Thyroid gland (tissue), 4 donors: ENCODE data around the gene GAS5. TPM values are rescaled to one million over a fixed set of nuclear protein-coding genes. Genes with fewer than 3 reads are reported as not detected.

ENCODE experiments used
- DNase-seq, 2 donors: peaks; one replicate each; pipeline ENCODE4 v3.0.0-alpha.2; 2019
- H3K27ac ChIP-seq, 3 donors: fragments of 200-600 bp; sonication (generic); 1 replicate in 2 of 3; 2 replicates in 1 of 3; pipeline ENCODE4 v1.5.1; 2016 to 2019; ENCODE audit warnings: mild to moderate bottlenecking in 1 of 3, moderate library complexity in 1 of 3
- H3K27me3 ChIP-seq: fragments of 200-600 bp; sonication (generic); one replicate; pipeline ENCODE4 v1.5.1; 2019
- H3K36me3 ChIP-seq, 2 donors: fragments of 200-600 bp; sonication (generic); one replicate each; pipeline ENCODE4 v1.5.1; 2016 to 2019
- H3K4me1 ChIP-seq, 2 donors: fragments of 200-600 bp; sonication (generic); one replicate each; pipeline ENCODE4 v1.5.1; 2017 to 2019
- H3K4me3 ChIP-seq, 3 donors: fragments of 200-600 bp; sonication (generic); replicated peaks in 1 of 3; 1 replicate in 2 of 3; 2 replicates in 1 of 3; pipeline ENCODE4 v1.5.1; 2016; ENCODE audit warnings: mild to moderate bottlenecking in 1 of 3
- H3K9me3 ChIP-seq: fragments of 200-600 bp; sonication (generic); one replicate; pipeline ENCODE4 v1.5.1; 2017
- POLR2A ChIP-seq, 2 donors: fragments of 450-650 bp; IDR thresholded peaks; one replicate each; pipeline ENCODE4 v1.6.1; 2017; ENCODE audit warnings: antibody characterized with exemption in 2 of 2, mild to moderate bottlenecking in 2 of 2, moderate library complexity in 1 of 2
- WGBS, 2 donors: methylation state at CpG; one replicate each; pipeline ENCODE4 v1.1.5; 2017; 5-methylcytosine and 5-hydroxymethylcytosine counted together
- intact Hi-C: fragments of 100-400 bp; cut with DNase I; formaldehyde crosslinking; loops from one replicate; pipeline ENCODE4 v1.15.1; 2023
- total RNA-seq, 4 donors: library from RNA; depleted of rRNA; stranded (reverse); fragments of >200 nt; gene quantifications; one replicate each; pipeline ENCODE4 v1.2.3, GENCODE V29; 2016
- TF ChIP-seq, protein P1 (sequence below), 6 experiments: fragments of 200-600 bp in 3 of 6; fragments of 450-650 bp in 3 of 6; sonication (generic) in 3 of 6; IDR thresholded peaks; one replicate each; pipeline ENCODE4 v1.5.1; 2016 to 2019; ENCODE audit warnings: antibody characterized with exemption in 6 of 6, mild to moderate bottlenecking in 2 of 6, inconsistent platforms in 1 of 6, moderate library complexity in 1 of 6

The GAS5 gene
- total RNA-seq, 4 donors from 2014 or later: 162 to 625 (median 223) TPM

- no peak overlapping the region for H3K4me3 ChIP-seq
- no peaks in the 10 kb centered on the region for H3K27me3 ChIP-seq
- no peak for TF ChIP-seq POLR2A (IDR thresholded peaks at IDR 0.05)
- TF ChIP-seq, protein P1, sequence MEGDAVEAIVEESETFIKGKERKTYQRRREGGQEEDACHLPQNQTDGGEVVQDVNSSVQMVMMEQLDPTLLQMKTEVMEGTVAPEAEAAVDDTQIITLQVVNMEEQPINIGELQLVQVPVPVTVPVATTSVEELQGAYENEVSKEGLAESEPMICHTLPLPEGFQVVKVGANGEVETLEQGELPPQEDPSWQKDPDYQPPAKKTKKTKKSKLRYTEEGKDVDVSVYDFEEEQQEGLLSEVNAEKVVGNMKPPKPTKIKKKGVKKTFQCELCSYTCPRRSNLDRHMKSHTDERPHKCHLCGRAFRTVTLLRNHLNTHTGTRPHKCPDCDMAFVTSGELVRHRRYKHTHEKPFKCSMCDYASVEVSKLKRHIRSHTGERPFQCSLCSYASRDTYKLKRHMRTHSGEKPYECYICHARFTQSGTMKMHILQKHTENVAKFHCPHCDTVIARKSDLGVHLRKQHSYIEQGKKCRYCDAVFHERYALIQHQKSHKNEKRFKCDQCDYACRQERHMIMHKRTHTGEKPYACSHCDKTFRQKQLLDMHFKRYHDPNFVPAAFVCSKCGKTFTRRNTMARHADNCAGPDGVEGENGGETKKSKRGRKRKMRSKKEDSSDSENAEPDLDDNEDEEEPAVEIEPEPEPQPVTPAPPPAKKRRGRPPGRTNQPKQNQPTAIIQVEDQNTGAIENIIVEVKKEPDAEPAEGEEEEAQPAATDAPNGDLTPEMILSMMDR (IDR thresholded peaks at IDR 0.05): no peak
- WGBS, 2 donors: 91 to 95% methylated on average over 3 of the region's 3 CpGs
- intact Hi-C loops: no loop called here
- H3K36me3 ChIP-seq: no peaks in the 10 kb centered on the region
- DNase-seq: no peak
- H3K4me1 ChIP-seq: peaks cover 0 to 6% of the 10 kb centered on the region in 2 donors
- H3K9me3 ChIP-seq: no peaks in the 10 kb centered on the region
- H3K27ac ChIP-seq: no peak overlapping the region
These were observed 45.3 kb upstream of the GAS5 start for GRCh38 chr1:173913111-173913510.

DNA sequence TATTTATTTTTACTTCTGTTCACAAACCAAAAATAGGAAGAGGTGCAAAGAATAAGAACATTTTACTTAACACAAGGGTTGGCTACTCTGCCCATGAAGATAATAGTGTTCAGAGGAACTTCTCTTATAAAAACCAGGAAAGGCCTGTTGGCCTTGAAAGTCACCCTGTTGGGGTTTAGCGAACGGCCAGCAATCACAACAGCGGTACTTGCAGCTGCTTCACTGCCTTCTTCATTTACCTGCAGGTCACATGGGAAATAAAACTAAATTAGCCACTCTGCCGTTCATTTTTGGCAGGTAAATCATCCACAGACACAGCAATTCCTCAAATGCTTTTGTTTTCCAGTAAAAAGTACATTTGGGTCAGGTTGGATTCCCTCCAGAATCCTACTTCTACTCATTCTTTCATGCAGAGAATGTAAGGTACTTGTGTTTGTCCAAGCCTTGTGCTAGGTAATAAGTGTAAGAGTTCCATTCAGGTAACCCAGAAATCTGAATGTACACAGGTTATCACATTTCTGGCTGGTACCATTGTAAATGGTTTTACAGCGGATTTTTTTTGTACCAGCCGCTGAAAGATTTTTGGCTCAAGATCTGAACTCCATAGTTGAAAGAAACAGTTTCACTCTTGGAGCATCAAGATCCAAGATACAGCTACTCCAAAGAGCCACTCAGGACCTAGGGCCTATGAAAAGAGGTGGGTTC, 36.2 kb upstream of the GAS5 start:
- Histone ChIP-seq H3K4me3 (no peak overlapping the region), H3K27me3 (no peaks in the 10 kb centered on the region), H3K9me3 (no peaks in the 10 kb centered on the region), H3K27ac (peak overlapping the region; percentile 40 to 67 (median 52)), H3K4me1 (peaks cover 23 to 34% of the 10 kb centered on the region in 2 donors), H3K36me3 (no peaks in the 10 kb centered on the region)
- DNase-seq: peak; percentile 65 to 70
- TF ChIP-seq POLR2A (IDR thresholded peaks at IDR 0.05): no peak
- TF ChIP-seq, protein P1 (IDR thresholded peaks at IDR 0.05): no peak
- WGBS, 2 donors: 30 to 39% methylated on average over 6 of the region's 6 CpGs
- intact Hi-C loops: no loop called here

- 49 to 59% methylated on average over 3 of the region's 3 CpGs for WGBS, 2 donors
- H3K4me3 ChIP-seq: no peak overlapping the region
- no peak overlapping the region for H3K27ac ChIP-seq
- H3K9me3 ChIP-seq: no peaks in the 10 kb centered on the region
- no peaks in the 10 kb centered on the region for H3K27me3 ChIP-seq
- no peaks in the 10 kb centered on the region for H3K36me3 ChIP-seq
- peaks cover 19 to 25% of the 10 kb centered on the region in 2 donors for H3K4me1 ChIP-seq
- TF ChIP-seq, protein P1 (IDR thresholded peaks at IDR 0.05): no peak
- no peak for TF ChIP-seq POLR2A (IDR thresholded peaks at IDR 0.05)
- no peak for DNase-seq
- intact Hi-C loops: no loop called here
These were observed 33.2 kb upstream of the GAS5 start for GRCh38 chr1:173900992-173901391.

GRCh38 chr1:173900427-173900826, 32.6 kb upstream of the GAS5 start:
- no peak for DNase-seq
- Histone ChIP-seq H3K27ac (no peak overlapping the region), H3K4me3 (no peak overlapping the region), H3K36me3 (no peaks in the 10 kb centered on the region), H3K4me1 (peaks cover 19 to 25% of the 10 kb centered on the region in 2 donors), H3K9me3 (no peaks in the 10 kb centered on the region), H3K27me3 (no peaks in the 10 kb centered on the region)
- TF ChIP-seq, protein P1 (IDR thresholded peaks at IDR 0.05): no peak
- no peak for TF ChIP-seq POLR2A (IDR thresholded peaks at IDR 0.05)
- WGBS, 2 donors: 41 to 49% methylated on average over 2 of the region's 2 CpGs
- intact Hi-C loops: no loop called here

DNA sequence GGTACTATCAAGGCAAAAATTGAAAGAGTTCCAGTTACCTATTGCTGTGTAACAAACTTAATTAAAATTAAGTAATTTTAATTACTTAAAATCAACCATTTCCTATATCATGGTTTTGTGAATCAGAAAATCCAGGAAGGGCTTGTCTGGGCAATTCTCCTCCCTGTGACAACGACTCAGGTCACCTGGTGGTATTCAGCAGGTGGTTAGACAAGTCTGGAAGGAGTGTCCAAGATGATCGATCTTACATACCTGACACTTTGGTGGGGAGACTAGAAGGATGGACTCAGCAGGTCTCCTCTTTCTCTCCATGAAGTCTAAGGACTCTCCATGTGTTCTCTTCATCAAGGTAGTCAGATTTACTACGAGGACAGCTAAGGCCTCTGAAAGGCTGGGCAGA, 26.4 kb upstream of the GAS5 start:
- Histone ChIP-seq H3K4me1 (no peaks in the 10 kb centered on the region), H3K36me3 (no peaks in the 10 kb centered on the region), H3K9me3 (no peaks in the 10 kb centered on the region), H3K4me3 (no peak overlapping the region), H3K27me3 (no peaks in the 10 kb centered on the region), H3K27ac (no peak overlapping the region)
- TF ChIP-seq, protein P1 (IDR thresholded peaks at IDR 0.05): no peak
- no peak for TF ChIP-seq POLR2A (IDR thresholded peaks at IDR 0.05)
- no peak for DNase-seq
- 95% methylated on average over 3 of the region's 3 CpGs for WGBS, 2 donors
- intact Hi-C loops: no loop called here
